CD4-positive, alpha-beta T cell treated with Interleukin-6 for 4 hours (primary cell): ENCODE results near the gene KRT83.

Experiments
- DNase-seq: peaks from one replicate; pipeline ENCODE4 v3.0.0-alpha.2; 2020; ENCODE audit warnings: mixed read lengths

Gene KRT83

DNA sequence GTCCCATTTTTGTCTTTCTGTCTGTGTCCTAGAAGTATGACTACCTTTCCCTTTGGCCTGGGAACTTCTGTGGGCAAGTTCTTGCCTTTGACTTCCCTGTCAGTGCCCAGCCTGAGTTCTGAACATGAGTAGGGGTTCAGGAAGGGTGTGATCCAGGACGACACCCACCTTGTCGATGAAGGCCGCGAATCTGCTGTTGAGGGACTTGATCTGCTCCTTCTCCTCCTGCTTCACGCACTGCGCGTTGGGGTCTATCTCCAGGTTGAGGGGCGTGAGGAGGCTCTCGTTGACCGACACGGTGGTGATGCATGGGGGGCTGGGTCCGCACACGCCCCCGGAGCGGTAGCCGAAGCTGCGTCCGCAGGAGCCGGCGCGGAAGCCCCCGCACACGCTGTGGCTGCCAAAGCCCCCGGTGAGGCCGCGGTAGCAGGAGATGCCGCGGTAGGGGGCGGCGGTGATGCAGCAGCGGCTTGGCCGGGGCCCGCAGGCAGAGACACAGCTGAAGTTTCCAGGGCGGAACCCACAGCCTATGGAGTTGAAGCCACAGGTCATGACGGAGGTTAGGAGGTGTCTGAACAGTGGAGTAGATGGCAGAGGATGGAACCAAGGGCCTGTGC lies at the start of gene KRT83:
Gene KRT83 (minus strand): TSS at position 615 of the 617 bp plus-strand sequence. CDS start 63 bp downstream, at position 552.
- DNase-seq: no peak

DNA sequence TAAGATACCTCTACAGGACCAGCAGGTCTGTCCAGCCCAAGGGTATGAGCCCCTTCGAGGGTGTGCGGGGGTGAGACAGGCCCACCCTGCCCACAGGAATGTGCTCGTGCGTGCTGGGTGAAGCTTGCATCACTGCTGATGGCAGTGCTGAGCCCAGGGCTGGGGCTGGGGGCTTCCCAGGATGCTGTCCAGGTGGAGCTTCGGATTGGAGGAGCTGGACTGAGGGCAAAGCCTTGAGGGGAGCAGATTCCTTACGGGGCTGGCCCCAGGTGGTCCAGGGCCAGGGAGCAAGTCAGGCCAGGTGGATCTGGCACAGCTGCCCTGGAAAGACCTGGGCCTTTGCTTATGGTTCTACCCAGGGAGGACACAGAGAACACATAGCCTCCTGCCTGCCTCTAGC lies 48.6 kb upstream of the KRT83 start:
- DNase-seq: no peak

DNA sequence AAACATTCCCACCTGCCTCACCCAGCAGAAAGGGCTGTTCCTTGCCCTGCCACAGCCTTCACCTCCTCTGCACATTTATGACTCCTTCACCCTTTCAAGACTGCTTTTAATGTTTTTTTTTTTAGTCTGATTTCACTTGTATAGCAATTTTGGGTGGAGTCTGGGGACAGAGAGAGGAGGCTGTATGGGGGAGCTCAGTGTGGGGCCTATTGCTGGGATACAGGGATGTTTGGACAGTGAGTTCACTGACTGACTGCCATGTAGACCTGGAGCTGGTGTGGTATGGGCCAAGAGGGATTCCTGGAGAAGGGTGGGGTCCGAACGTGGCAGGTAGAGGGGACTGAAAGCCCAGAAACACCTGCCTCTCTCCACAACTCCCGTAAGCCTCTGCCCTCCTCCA lies 48.0 kb upstream of the KRT83 start:
- DNase-seq: no peak

DNA sequence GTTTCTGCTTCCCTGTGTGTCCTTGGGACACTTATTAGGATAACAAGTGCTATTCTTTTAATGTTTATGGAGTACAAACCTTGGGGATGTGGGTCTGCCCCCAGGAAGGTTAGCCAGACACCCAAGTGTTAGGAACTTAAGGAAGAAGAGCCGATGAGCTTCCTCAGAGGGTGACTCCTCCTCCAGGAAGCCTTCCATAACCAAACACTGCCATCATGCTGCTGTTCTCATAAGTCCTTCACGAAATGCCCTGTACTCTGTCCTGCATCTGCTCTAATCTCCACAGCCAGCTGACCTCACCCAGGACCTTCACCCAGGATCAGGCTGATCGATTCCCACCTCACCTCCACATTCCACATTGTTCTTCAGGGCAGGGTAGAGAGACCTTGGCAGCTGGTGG lies 47.3 kb upstream of the KRT83 start:
- DNase-seq: no peak

DNA sequence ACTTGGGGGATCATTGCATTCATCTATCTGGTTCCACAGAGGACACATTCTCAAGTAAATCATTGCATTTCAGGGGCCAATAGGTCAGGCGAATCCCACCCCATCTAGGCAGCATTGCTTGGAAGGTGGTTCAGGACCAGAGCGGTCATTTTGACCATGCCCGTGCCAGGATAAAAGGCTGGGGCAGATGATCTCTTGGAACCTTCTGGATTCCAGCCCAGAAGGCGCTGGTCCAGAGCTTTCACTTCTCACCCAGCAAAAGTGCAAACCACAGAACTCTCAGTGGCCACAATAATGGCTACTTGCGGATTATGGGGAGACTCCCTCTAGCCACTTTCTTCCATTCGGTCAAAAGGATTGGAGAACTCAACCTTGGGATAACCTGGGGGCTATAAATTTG lies 46.7 kb upstream of the KRT83 start:
- DNase-seq: no peak

DNA sequence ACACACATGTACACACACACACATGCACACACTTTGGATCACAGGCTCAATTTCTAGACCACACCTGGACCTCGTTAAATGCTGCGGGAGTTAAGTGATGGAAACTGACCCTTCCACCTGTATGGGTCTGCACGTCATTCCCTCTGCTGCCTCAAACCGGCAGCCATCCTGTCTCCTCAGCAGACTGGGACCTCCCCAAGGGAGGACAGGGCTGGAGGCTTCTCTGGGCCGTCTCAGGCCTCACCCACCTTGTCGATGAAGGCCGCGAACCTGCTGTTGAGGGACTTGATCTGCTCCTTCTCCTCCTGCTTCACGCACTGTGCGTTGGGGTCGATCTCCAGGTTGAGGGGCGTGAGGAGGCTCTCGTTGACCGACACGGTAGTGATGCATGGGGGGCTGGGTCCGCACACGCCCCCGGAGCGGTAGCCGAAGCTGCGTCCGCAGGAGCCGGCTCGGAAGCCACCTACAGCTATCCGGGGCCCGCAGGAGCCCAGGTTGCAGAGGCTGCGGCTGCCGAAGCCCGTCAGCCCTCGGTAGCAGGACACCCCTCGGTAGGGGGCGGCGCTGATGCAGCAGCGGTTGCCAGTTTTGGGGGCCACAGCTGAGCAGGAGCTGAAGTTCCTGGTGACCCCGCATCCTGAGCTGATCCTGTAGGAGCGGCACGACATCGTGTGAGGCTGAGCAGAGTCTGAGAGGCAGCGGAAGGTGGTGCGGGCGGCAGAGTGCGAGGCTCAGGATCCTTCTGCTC lies 45.7 kb upstream of the KRT83 start, which contains the start of gene KRT85:
Gene KRT85 (minus strand): TSS at position 744 of the 748 bp plus-strand sequence. CDS start 76 bp downstream, at position 668.
- DNase-seq: no peak

DNA sequence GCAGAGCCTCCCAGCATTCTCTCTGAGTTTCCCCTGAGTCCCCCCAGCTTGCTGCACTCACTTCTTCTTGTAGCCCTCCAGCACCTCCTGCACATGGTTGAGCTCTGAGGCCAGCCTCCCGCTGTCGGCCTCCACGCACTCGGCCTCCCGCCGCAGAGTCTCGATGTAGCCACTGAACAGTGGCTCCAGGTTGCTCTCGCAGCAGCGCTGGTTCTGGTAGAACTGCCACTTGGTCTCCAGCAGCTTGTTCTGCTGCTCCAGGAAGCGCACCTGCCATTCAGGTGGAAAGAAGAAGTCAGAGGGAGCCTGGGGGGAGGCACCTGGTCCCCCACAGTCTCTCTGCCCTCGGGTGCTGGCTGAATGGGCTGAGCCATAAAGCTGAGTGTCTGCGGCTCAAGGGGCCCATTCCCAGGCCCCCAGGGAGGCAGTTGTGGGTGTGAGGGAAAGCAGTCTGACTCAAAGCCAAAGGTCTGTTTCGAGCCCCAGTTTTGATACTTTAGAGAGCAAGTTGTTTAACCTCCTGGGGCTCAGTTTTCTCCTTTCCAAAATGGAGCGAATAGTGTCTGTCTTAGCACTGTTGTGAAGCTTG lies 43.8 kb upstream of the KRT83 start:
- DNase-seq: no peak

DNA sequence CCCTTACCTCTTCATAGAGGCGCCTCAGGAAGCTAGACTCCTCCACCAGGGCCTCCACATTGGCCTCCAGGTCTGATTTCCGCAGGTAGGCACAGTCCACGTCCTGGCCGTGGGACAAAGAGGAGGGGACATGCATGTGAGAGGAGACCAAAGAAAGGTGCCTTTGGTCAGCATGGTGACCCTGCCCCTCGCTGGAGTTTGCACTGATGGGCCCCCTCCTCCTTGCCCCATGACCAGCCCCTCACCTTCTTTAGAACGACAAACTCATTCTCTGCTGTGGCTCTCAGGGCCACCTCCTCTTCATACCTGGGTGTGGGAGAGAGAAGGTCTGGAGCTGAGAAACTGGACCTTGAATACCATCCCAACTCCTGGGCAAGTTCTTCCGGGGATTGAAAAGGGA lies 42.9 kb upstream of the KRT83 start:
- DNase-seq: no peak

DNA sequence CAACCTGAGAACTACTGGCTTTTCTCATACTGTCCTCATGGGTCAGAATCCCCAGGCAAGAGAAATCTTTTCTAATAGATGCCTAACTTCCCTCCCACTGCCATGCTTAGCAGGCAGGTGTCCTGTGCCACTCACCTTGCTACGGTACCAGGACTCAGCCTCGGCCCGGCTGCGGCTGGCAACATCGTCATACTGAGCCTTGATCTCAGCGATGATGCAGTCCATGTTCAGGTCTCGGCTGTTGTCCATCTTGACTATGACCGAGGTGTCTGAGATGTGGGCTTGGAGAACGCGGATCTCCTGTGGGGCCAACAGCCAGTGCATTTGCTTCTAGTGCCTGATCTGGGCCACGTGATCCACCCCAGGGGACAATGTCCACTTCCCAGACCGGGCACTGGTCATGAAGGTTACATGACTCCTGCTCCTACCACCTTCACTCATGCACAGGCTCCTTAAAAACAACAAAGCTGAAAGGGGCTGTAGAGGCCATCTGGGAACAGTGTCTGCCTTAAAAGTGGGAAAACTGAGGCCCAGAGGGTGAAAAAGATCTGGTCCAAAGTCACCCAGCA lies 42.0 kb upstream of the KRT83 start:
- no peak for DNase-seq

DNA sequence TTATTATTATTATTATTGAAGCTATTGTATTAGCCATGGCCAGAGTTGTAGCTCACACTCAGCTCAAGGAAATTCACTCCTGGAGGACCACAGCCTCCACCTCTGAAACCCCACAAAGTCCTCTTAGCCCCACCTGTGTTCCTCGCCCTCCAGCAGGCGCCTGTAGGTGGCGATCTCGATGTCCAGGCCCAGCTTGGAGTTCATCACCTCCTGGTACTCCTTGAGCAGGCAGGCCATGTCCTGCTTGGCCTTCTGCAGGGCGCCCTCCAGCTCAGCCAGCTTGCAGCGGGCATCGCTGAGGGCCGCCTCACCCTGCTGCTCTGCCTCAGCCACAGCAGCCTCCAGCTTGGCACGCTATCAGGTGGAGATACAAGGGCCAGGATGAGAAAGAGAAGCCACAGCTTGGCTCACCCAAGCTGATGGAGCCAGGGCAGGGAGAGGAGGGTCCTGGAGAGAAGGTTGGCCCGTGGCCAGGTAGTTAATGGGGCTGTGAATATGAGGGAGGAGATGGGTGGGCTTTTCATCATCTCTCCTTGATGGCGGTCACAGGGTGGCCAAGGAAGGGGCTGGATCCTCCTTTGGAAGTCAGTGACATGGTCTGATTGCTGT lies 41.0 kb upstream of the KRT83 start:
- DNase-seq: no peak

DNA sequence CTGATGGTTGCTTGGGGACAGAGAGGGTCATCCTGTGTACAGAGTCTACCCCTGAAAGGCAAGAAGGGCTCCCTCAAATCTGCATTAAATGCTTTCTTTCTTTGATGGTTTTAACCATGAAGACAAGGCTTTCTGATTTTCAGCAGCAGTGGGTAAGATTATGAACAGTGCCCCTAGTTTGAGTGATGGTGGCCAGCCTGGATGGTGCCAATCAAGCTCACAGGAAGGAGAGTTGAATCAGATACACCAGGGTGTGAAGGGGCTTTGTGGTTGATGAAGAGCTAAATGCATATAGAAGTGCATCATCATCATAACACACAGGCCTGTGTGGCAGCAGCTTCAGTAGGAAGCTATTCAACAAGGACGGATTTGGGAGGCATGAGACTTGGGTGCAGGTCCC lies 40.4 kb upstream of the KRT83 start:
- DNase-seq: no peak

DNA sequence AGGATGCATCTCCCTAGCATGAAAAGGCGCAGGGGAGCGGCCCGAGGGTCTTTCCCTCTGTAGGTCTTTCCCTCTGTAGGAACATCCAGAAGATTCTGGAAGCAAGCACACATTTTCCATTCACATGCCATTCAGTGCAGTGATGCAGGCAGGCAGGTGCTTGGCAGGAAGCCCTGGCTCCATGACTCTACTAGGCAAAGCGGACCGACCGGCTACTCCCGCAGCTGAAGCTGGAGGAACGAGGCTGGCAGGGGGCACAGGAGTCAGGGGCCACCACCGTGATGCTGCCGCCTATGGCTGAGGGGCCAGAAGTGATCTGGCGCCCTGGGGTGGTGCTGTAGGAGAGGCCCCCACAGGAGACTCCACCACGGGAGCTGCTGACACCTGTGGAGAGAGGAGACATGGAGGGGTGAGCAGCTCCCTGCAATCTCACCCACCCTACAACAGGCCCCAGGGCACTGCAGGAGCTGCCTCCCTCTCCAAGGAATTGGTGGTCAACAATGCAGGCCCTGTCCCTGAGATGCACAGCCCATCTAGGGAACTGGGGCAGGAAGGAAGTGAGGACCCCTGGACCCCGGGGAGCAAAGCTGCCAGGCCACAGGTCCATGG lies 39.6 kb upstream of the KRT83 start:
- DNase-seq: no peak

DNA sequence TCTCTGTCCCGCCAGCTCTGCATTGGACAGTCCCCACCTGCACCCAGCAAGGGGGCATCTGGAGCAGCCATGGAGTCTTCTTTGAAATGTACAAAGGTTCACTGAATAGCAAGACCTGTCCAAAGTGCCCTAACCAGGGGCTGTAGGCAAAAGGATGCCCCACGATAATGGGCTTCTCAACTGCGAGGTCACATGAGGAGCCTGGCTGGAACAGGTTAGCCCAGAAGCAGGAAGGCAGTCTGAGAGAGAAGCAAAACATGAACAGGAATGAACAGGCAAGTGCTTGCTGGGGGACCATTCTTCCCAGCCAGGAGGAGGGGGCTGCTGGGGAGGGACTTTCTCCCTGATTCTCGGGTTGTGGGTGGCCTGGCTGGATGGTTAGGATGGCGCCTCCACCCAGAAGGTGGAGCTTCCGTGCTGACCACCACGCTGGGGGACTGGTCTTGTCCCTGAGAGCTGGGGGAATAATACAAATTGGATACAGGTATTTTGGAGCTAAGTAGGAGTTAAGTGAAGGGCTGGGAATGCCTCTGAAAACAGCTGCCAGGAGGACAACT lies 39.0 kb upstream of the KRT83 start:
- DNase-seq: no peak

DNA sequence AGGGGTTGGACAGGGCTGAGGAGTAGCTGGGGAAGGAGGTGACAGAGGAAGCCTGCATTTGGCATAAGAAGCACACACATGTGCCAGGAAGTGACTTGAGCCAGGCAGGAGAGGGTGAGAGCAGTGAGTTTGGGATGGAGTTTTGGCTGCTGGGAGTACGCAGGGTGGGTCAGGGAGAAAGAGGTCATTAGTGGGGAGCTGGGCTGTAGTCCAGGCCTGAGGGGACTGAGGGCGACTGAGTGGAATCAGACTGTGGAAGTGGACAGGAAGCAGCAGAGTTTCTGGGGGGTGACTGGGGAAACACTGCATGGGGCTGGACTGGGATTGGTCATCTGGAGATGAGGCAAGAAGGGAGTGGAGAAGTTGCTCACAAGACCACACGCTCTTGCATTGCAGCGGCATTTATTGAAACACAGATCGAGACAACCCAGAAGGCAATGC lies 38.4 kb upstream of the KRT83 start:
- no peak for DNase-seq

DNA sequence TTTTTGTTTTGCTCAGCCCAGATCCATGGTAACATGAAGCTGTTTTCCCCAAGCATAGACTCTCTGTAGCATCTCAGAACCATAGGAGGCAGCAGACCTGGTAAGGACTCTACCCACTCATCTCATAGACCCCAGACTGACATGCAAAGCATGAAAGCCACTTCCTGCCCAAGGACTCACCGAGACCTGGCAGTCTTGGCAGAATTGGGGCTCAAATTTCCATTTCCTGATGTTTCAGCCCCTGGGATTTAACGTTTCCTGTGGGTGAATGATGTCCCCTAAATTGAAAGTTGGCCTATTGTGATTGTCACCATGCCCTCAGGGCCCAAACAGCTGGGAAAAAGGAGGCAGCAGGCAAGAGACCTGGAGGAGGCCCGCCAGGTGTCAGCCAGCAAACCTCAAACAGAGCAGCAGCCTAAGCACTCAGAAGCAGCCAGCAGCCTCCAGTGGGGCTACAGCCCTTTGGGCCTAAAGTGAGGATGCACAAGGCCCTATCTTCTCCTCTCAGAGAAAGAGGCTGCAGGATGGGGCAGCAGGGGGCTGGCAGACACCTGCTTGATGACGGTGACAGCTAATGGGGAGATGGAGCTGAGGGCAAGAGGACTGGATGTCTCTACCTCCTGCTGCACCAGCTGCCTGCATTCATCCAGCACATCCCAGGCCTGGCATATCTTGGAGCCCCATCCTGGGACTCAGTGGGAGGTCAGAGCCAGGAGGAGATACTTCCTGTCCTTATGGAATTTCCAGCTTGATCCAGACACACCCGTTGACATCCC lies 37.6 kb upstream of the KRT83 start:
- peak; percentile 30 for DNase-seq

DNA sequence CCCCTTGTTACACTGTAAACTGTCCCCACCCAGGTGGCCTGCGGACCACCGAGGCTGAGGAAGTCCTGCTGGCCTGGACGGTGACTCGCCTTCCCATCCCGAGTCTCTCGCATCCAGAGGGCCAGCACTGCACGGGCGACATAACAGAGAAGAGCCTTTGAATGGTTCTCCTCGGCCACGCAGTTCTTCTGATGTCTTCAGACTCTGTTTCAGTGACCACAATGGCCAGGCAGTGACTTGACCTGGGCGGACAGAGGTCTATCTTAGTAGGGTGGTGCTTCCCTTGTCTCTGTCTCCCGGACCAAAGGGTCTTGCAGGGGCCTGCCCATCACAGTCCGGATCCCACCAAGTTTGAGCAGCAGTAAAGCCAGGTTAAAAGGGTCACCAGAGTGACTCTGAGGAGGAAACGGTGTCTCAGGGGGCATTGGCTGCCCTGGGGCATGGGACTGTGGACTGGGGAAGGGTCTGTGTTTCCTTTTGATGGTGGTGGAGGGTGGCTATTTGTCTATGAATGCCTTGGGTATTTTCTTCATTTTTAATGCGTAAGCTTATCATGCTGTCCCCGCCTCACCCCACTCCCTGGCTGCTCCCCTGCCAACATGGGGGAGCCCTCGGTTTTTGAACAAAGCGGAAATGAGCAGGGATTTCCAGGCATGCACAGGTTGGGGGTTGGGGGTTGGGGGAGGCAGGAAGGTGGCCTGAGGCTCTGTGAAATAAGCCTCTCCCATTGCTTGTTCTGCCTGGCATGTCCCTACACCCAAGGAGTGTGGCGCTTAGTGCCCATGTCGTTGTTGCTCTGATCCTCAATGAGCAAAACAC lies 35.8 kb upstream of the KRT83 start:
- DNase-seq: no peak

DNA sequence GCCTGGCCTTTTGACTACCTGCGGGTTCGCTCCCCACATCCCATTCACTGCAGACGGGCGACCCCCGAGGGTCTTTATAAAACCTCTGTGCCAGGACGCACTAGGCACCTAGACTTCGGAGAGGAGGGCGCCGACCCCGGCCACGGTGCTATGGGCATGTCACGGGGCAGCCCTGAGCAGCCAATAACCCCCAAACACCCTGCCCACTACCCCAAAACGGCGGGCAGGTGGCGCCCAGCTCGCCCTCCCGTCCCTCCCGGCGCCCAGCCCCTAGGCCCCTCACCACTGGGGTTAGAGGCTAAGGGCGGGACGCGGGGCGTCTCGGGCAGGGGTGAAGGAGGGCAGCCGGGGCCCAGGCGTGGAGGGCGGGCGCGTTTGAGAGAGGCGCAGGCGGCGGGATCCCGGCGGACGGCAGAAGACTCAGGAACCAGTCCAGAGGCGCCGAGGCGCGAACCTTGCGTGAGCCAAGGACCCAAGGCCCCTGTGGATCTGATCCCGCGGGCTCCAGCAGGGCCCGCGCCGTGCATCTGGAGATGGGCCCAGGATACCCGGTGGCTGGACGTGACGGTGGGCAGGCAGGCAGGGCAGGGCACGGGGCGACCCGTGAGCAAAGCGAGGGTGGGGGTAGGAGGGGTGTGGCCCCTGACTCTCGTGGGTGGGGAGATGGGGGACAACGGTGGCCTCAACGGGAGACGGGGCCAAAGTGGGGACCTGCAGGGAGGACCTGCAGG lies 35.0 kb upstream of the KRT83 start:
- no peak for DNase-seq

DNA sequence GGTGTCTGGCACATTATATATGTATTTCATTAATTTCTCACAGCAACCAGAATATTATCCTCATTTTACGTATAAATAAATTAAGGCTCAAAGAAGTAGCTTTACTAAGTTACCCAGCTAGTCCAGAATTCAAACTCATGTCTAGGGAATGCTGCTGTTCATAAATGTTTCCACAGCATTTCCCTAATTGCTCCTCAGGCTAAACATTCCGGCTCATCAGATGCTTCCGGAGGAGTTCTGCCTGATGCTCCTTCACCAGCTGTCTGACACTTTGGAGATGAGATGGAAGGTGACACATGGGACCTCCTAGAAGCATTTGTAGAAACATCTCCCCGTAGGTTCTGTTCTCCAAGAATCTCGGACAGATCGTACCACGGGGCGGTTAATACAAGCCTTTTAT lies 34.0 kb upstream of the KRT83 start:
- no peak for DNase-seq

DNA sequence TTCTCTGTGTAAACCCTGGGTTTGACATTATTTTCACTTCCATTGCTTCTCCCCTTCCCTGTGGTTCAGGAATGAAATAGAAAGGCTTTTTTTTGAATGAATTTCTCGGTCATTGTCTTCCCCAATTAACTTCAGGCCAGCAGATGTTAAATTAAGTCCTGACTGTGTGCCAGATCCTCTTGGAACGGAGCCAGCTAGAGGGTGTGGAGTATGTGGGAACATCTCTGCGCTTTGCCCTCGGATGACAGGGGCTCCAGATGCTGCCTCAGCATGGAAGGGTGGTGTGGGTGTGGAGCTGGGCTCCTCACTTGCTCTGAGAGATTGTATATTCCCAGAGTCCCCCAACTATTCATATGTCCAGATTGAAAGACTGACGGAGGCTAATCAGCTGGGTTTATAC lies 33.0 kb upstream of the KRT83 start:
- DNase-seq: no peak

DNA sequence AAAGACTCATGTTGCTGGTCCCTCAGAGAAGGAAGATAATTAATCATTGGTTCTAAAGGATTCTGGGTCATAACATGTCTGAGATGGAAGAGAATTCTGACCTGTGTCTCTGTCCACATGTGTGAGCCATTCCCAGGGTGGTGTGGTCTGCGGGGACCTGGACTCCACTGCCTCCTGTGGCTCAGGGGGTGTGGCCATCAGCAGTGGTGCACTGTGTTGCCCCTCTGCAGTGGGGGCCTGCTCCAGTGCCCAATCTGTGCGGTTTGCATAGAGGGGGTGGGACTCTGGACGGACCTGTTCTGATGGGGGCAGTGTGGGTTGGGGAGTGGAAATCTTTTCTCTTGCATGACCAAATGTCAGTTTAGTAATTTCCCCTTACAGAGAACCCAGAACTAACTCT lies 32.6 kb upstream of the KRT83 start:
- no peak for DNase-seq
